AG04449 (cell line): ENCODE measurements around the gene GDI1.

Source experiments
- CTCF ChIA-PET: fragments of 350-600 bp; formaldehyde crosslinking; extraction: SDS; loops from one replicate; lab custom pipeline; 2021; ENCODE audit warnings: antibody characterized with exemption; lab: Yijun Ruan, JAX
- POLR2A ChIA-PET: fragments of 400-600, 350-600 bp; formaldehyde crosslinking; extraction: SDS; loops from one replicate; lab custom pipeline; 2020; ENCODE audit warnings: antibody characterized with exemption, inconsistent platforms; lab: Yijun Ruan, JAX
- DNase-seq: peaks from one replicate; pipeline ENCODE4 v3.0.0-alpha.2; 2010; ENCODE audit warnings: low read depth, low spot score
- H3K4me3 ChIP-seq: 2 replicates; pipeline ENCODE4 v1.5.1; 2011; ENCODE audit warnings: low read depth, mild to moderate bottlenecking, control low read depth, low read length
- CTCF ChIP-seq: IDR thresholded peaks from one replicate; pipeline ENCODE4 v1.5.1; 2011; ENCODE audit warnings: mild to moderate bottlenecking, moderate library complexity, low read length, control low read depth, inconsistent platforms; ENCODE audit not compliant: insufficient read depth; ENCODE audit errors: missing control alignments

The GDI1 gene

GRCh38 chrX:154411981-154412340 lies 25.0 kb upstream of the GDI1 start:
- ChIA-PET POLR2A (interaction anchor here (1.0 to 1.2 kb wide), 3 partner anchors 11 to 14 kb away, joined by 3 to 5 read pairs (median 3); no protein-coding TSS in a partner anchor), CTCF (interaction anchor here (0.7 to 1.6 kb wide), 3 partner anchors 9 to 119 kb away, joined by 3 to 7 read pairs (median 4); no protein-coding TSS in a partner anchor)
- peak overlapping the region; percentile 64 for H3K4me3 ChIP-seq
- DNase-seq, result no peak
- TF ChIP-seq CTCF, result no peak

GRCh38 chrX:154412468-154412867 lies 24.5 kb upstream of the GDI1 start:
- CTCF ChIA-PET, result interaction anchor here (1.2 to 1.6 kb wide), 2 partner anchors 115 to 119 kb away, joined by 4 to 7 read pairs; no protein-coding TSS in a partner anchor
- no peak for TF ChIP-seq CTCF
- DNase-seq, result no peak
- POLR2A ChIA-PET, result interaction anchor here (1.0 to 1.2 kb wide), 3 partner anchors 12 to 15 kb away, joined by 3 to 5 read pairs (median 3); no protein-coding TSS in a partner anchor
- H3K4me3 ChIP-seq, result peak overlapping the region; percentile 64

- no peak for TF ChIP-seq CTCF
- POLR2A ChIA-PET, result no interaction called here
- DNase-seq, result no peak
- no peak overlapping the region for H3K4me3 ChIP-seq
- CTCF ChIA-PET, result no interaction called here
Observed at GRCh38 chrX:154413142-154413541, 23.8 kb upstream of the GDI1 start.

- no peak for TF ChIP-seq CTCF
- ChIA-PET CTCF (no interaction called here), POLR2A (no interaction called here)
- no peak overlapping the region for H3K4me3 ChIP-seq
- no peak for DNase-seq
Observed at GRCh38 chrX:154417157-154417556, 19.8 kb upstream of the GDI1 start.

GRCh38 chrX:154419189-154419588 lies 17.8 kb upstream of the GDI1 start:
- POLR2A ChIA-PET, result no interaction called here
- no peak for DNase-seq
- CTCF ChIA-PET, result interaction anchor here (1.0 kb wide), 1 partner anchor 113 kb away, joined by 3 read pairs; no protein-coding TSS in a partner anchor
- H3K4me3 ChIP-seq, result no peak overlapping the region
- TF ChIP-seq CTCF, result no peak

- ChIA-PET POLR2A (no interaction called here), CTCF (no interaction called here)
- no peak for DNase-seq
- TF ChIP-seq CTCF, result no peak
- no peak overlapping the region for H3K4me3 ChIP-seq
Observed at GRCh38 chrX:154419688-154420401, 17.1 kb upstream of the GDI1 start.
